MM.1S (cell line): Measurements from ENCODE around the gene MIEF2.

Source experiments
- EZH2 ChIP-seq: fragments of 300-600 bp; sonication (generic); optimal IDR thresholded peaks from 2 replicates; pipeline ENCODE3; 2017; ENCODE audit warnings: low read depth, mild to moderate bottlenecking, antibody characterized with exemption, low read length, mixed read lengths
- EZH2phosphoT487 ChIP-seq: fragments of 300-600 bp; sonication (generic); IDR thresholded peaks from 2 replicates; pipeline ENCODE4 v1.6.1; 2018; ENCODE audit warnings: antibody characterized with exemption, low read length
- TF ChIP-seq, protein P1 (sequence below): fragments of 300-600 bp; sonication (generic); IDR thresholded peaks from 2 replicates; pipeline ENCODE4 v1.5.1; 2016; ENCODE audit warnings: antibody characterized with exemption, low read length, mixed read lengths

DNA sequence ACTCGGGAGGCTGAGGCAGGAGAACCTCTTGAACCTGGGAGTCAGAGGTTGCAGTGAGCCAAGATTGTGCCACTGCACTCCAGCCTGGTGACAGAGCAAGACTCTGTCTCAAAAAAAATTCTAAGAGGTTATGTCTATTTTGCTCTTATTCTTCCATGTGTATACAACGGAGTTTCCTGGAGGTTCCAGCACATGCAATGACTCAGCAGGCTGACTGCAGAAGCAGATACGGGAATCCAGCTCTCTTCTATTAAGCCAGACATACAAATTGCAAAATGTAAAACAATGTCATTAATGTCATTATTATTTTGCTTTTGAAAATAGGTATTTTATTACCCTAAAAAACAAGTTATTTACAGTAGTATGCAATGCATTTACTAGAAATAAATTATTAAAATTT is 18.4 kb downstream of the MIEF2 start:
- TF ChIP-seq EZH2, result no peak
- TF ChIP-seq, protein P1, sequence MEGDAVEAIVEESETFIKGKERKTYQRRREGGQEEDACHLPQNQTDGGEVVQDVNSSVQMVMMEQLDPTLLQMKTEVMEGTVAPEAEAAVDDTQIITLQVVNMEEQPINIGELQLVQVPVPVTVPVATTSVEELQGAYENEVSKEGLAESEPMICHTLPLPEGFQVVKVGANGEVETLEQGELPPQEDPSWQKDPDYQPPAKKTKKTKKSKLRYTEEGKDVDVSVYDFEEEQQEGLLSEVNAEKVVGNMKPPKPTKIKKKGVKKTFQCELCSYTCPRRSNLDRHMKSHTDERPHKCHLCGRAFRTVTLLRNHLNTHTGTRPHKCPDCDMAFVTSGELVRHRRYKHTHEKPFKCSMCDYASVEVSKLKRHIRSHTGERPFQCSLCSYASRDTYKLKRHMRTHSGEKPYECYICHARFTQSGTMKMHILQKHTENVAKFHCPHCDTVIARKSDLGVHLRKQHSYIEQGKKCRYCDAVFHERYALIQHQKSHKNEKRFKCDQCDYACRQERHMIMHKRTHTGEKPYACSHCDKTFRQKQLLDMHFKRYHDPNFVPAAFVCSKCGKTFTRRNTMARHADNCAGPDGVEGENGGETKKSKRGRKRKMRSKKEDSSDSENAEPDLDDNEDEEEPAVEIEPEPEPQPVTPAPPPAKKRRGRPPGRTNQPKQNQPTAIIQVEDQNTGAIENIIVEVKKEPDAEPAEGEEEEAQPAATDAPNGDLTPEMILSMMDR, result no peak
- TF ChIP-seq EZH2phosphoT487, result no peak
